AG04449 (cell line): ENCODE results near the gene TEKT3.

ENCODE experiments used
- CTCF ChIA-PET: fragments of 350-600 bp; formaldehyde crosslinking; extraction: SDS; loops from one replicate; lab custom pipeline; 2021; ENCODE audit warnings: antibody characterized with exemption; lab: Yijun Ruan, JAX
- POLR2A ChIA-PET: fragments of 400-600, 350-600 bp; formaldehyde crosslinking; extraction: SDS; loops from one replicate; lab custom pipeline; 2020; ENCODE audit warnings: antibody characterized with exemption, inconsistent platforms; lab: Yijun Ruan, JAX
- DNase-seq: peaks from one replicate; pipeline ENCODE4 v3.0.0-alpha.2; 2010; ENCODE audit warnings: low read depth, low spot score
- H3K4me3 ChIP-seq: 2 replicates; pipeline ENCODE4 v1.5.1; 2011; ENCODE audit warnings: low read depth, mild to moderate bottlenecking, control low read depth, low read length
- CTCF ChIP-seq: IDR thresholded peaks from one replicate; pipeline ENCODE4 v1.5.1; 2011; ENCODE audit warnings: mild to moderate bottlenecking, moderate library complexity, low read length, control low read depth, inconsistent platforms; ENCODE audit not compliant: insufficient read depth; ENCODE audit errors: missing control alignments

Gene TEKT3

GRCh38 chr17:15288859-15289258 lies 52.5 kb downstream of the TEKT3 start:
- no peak for TF ChIP-seq CTCF
- ChIA-PET POLR2A (no interaction called here), CTCF (no interaction called here)
- DNase-seq, result no peak
- H3K4me3 ChIP-seq, result no peak overlapping the region

- POLR2A ChIA-PET, result no interaction called here
- DNase-seq, result no peak
- no peak for TF ChIP-seq CTCF
- H3K4me3 ChIP-seq, result no peak overlapping the region
- CTCF ChIA-PET, result no interaction called here
These were observed 53.7 kb downstream of the TEKT3 start for GRCh38 chr17:15287538-15288267.

DNA sequence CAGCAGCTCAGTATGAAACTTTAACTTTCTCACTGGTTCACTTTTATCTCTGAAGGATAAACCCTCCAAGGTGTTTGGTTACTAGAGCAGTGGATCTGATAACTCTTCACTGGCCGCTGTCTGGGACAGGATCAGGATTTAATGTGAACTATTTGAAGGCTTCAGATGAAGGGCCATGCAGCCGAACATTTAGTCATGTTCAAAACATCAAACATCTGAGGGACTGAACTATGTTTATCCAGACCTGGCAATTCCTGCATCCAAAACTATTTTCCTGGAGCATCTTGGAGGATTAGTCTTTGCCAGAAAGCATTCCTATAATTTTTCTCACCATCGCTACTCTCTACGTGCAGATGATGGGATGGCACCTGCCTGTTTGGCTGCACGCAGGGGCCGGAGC lies 55.9 kb downstream of the TEKT3 start:
- ChIA-PET POLR2A (no interaction called here), CTCF (no interaction called here)
- no peak for TF ChIP-seq CTCF
- DNase-seq, result no peak
- no peak overlapping the region for H3K4me3 ChIP-seq

DNA sequence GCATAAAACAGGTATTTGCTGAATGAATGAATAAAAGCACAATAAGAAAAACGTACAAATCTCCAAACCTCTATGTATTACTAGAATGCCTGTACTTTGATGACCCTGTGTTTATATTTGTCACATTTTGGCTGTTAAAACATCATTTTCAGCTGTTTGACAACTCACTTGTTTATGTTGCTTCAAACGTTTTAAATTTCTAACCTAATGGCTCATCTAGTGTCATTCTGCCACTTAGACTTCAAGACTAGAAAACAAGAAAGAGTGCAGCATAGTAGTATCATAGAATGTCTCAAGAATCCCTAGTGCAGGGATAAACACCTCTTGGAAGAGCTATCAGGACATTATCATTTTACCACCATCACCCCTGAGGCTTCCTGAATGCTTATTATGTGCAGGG lies 56.9 kb downstream of the TEKT3 start:
- no peak for DNase-seq
- ChIA-PET POLR2A (no interaction called here), CTCF (no interaction called here)
- H3K4me3 ChIP-seq, result no peak overlapping the region
- TF ChIP-seq CTCF, result no peak

- no peak for TF ChIP-seq CTCF
- POLR2A ChIA-PET, result no interaction called here
- H3K4me3 ChIP-seq, result no peak overlapping the region
- no peak for DNase-seq
- CTCF ChIA-PET, result no interaction called here
These were observed 57.3 kb downstream of the TEKT3 start for GRCh38 chr17:15284107-15284506.

- POLR2A ChIA-PET, result no interaction called here
- TF ChIP-seq CTCF, result no peak
- CTCF ChIA-PET, result interaction anchor here (1.7 kb wide), 1 partner anchor 15 kb away, joined by 3 read pairs; no protein-coding TSS in a partner anchor
- H3K4me3 ChIP-seq, result no peak overlapping the region
- no peak for DNase-seq
These were observed 59.5 kb downstream of the TEKT3 start for GRCh38 chr17:15281909-15282308.
